ENCODE data around the gene GLYATL1. TPM values are rescaled to one million over a fixed set of nuclear protein-coding genes. Genes with fewer than 3 reads are reported as not detected.
A peak's percentile ranks its signal among the peaks of the same experiment; 100 is the strongest.

GLYATL1 gene
- total RNA-seq, 1 donor from 2014 or later, result not detected

DNA sequence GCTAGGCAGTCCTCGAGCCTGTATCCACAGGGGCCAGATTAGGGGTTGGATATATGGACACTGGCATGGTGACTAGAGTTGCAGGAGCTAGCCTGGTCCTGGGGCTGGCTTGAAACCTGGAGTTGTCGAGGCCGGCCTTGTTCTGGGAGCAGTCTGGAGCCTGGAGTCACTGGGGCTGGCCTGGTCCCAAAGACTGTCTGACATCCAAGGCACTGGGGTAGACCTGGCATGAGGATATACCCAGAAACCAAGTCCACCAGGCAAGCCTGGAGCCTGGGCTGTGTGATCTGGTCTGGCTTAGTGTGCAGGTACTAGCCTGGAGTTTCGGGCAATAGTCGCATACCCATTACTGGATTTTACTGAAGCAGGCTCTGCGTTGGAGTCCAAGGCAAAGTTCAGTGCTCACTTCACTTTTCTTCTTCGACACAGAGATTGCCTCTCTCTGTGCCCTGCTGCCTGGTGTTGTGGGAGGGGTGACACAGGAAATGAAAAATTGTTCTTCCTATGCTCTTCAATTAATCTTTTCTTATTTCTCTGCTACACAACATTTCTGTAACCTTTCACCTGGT, 4.3 kb upstream of the GLYATL1 start:
- H3K27me3 ChIP-seq (ENCODE audit: control insufficient read depth, insufficient read depth, low read length), result no peaks in the 10 kb centered on the region
- no peak for FAIRE-seq
- no peak for DNase-seq (ENCODE audit: low read depth)
- H3K4me3 ChIP-seq (ENCODE audit: low read depth, low read length), result no peak overlapping the region
- no peaks in the 10 kb centered on the region for H3K36me3 ChIP-seq (ENCODE audit: control insufficient read depth, insufficient read depth, low read length)
- TF ChIP-seq, protein P1, sequence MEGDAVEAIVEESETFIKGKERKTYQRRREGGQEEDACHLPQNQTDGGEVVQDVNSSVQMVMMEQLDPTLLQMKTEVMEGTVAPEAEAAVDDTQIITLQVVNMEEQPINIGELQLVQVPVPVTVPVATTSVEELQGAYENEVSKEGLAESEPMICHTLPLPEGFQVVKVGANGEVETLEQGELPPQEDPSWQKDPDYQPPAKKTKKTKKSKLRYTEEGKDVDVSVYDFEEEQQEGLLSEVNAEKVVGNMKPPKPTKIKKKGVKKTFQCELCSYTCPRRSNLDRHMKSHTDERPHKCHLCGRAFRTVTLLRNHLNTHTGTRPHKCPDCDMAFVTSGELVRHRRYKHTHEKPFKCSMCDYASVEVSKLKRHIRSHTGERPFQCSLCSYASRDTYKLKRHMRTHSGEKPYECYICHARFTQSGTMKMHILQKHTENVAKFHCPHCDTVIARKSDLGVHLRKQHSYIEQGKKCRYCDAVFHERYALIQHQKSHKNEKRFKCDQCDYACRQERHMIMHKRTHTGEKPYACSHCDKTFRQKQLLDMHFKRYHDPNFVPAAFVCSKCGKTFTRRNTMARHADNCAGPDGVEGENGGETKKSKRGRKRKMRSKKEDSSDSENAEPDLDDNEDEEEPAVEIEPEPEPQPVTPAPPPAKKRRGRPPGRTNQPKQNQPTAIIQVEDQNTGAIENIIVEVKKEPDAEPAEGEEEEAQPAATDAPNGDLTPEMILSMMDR (IDR thresholded peaks at IDR 0.05; ENCODE audit: insufficient read depth, low read length, severe bottlenecking), result no peak

DNA sequence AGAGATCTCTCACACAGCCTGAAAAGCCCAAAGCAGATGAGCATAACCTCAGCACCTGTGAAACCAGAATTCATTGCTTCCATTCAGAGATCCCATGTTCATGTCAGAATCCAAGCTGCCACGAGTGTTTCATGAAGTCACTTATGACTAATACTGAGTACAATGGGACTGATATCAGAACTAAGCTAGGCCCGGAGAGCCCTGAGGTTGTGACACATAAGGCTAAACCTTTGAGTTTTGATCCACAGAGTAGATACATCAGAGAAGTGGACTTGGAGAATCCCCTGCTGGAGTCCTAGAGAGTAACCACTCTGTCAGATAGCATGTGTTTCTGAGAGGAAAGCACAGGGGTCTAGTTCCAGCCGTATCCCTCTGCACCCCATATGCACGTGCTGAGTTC, 890 bp upstream of the GLYATL1 start:
- TF ChIP-seq, protein P1 (IDR thresholded peaks at IDR 0.05; ENCODE audit: insufficient read depth, low read length, severe bottlenecking), result no peak
- H3K27me3 ChIP-seq (ENCODE audit: control insufficient read depth, insufficient read depth, low read length), result no peaks in the 10 kb centered on the region
- FAIRE-seq, result no peak
- no peaks in the 10 kb centered on the region for H3K36me3 ChIP-seq (ENCODE audit: control insufficient read depth, insufficient read depth, low read length)
- H3K4me3 ChIP-seq (ENCODE audit: low read depth, low read length), result no peak overlapping the region
- peak; percentile 16 for DNase-seq (ENCODE audit: low read depth)

DNA sequence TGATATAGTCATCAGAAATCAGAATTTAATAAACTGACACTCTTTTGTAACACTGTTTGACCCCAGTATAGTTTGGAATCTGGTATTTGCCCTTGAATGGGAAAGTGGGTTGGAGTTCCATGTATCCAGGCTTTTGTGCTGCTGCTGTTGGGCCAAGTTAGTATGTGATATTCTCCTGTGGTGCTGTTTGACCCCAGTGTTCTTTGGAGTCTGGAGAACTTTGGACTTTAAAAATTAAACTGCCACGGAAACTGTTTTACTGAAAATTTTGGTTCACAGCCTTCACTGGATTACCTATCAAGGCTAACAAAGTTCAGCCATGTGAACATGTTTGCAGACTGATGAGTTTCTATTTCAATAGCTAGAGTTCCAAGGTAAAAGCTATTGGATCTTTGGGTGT, 740 bp downstream of the GLYATL1 start:
- no peak for FAIRE-seq

DNA sequence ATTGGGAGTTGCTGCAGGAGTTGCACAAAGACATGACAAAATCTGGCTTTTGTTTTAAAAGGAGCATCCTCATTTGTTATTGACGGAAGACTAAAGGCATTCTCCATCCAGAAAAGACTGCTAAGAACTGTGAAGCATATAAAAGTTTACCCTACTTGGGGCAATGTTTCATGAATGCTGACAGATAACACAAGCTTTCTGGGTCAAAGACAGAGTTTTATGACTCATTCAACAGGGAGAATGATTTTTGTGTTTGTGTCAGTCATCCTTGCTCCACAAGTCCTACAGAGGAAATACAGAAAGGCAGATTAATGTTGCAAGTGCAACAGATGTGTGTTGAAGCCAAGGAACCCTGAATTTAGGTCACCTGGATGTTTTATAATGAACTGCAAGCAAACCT, 2.5 kb downstream of the GLYATL1 start:
- Histone ChIP-seq H3K27me3 (ENCODE audit: control insufficient read depth, insufficient read depth, low read length) (no peaks in the 10 kb centered on the region), H3K36me3 (ENCODE audit: control insufficient read depth, insufficient read depth, low read length) (no peaks in the 10 kb centered on the region), H3K4me3 (ENCODE audit: low read depth, low read length) (no peak overlapping the region)
- FAIRE-seq (no peak), DNase-seq (ENCODE audit: low read depth) (peak; percentile 17)
- TF ChIP-seq, protein P1 (IDR thresholded peaks at IDR 0.05; ENCODE audit: insufficient read depth, low read length, severe bottlenecking), result no peak

More for the DNA sequence above, 740 bp downstream of the GLYATL1 start:
- Histone ChIP-seq H3K36me3 (ENCODE audit: control insufficient read depth, insufficient read depth, low read length) (no peaks in the 10 kb centered on the region), H3K27me3 (ENCODE audit: control insufficient read depth, insufficient read depth, low read length) (no peaks in the 10 kb centered on the region), H3K4me3 (ENCODE audit: low read depth, low read length) (no peak overlapping the region)
- no peak for DNase-seq (ENCODE audit: low read depth)
- TF ChIP-seq, protein P1 (IDR thresholded peaks at IDR 0.05; ENCODE audit: insufficient read depth, low read length, severe bottlenecking), result no peak

DNA sequence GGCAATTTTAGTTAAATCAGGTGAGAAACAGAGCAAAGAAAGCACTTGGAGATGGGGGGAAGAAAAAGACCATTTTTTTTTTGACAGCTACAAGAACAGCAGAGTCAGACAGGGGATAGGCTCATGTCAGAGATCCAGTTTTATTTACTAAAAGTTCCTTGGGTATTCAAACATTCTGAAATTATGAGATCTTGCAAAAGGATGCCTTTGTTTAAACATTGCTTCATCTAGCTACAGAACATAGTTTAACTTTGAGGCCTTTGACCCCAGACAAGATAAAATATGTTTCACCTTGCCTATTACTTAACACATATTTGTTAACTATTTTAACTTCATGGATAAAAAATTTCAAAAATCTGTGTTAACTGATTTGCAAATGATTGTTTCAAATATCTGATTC, 6.4 kb downstream of the GLYATL1 start:
- DNase-seq (ENCODE audit: low read depth) (no peak), FAIRE-seq (no peak)
- Histone ChIP-seq H3K4me3 (ENCODE audit: low read depth, low read length) (no peak overlapping the region), H3K27me3 (ENCODE audit: control insufficient read depth, insufficient read depth, low read length) (no peaks in the 10 kb centered on the region), H3K36me3 (ENCODE audit: control insufficient read depth, insufficient read depth, low read length) (no peaks in the 10 kb centered on the region)
- TF ChIP-seq, protein P1 (IDR thresholded peaks at IDR 0.05; ENCODE audit: insufficient read depth, low read length, severe bottlenecking), result no peak

DNA sequence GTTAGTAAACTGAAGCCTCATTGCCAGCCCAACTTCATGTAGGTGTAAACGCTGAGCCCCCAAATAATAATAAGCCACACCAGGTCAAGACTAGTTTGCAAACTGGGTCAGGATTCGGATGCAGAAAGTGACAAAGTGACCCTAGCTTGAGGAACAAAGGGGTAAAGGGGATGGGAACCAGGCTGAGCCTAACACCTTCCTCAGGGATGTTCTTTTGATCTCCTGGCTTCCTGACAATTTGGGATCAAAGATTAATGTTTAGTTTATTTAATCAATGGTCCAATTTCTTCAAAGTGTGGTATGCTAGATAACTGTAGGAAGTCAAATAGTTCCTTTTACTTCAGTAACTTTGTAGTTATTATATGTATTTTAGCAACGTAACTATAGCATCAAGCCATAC, 9.9 kb downstream of the GLYATL1 start:
- DNase-seq (ENCODE audit: low read depth) (no peak), FAIRE-seq (no peak)
- H3K36me3 ChIP-seq (ENCODE audit: control insufficient read depth, insufficient read depth, low read length), result no peaks in the 10 kb centered on the region
- H3K4me3 ChIP-seq (ENCODE audit: low read depth, low read length), result no peak overlapping the region
- no peaks in the 10 kb centered on the region for H3K27me3 ChIP-seq (ENCODE audit: control insufficient read depth, insufficient read depth, low read length)
- TF ChIP-seq, protein P1 (IDR thresholded peaks at IDR 0.05; ENCODE audit: insufficient read depth, low read length, severe bottlenecking), result no peak

Data from bronchial epithelial cell (primary cell).